Fibroblast of villous mesenchyme (primary cell): ENCODE results near the gene PRICKLE1. TPM values are rescaled to one million over a fixed set of nuclear protein-coding genes. Genes with fewer than 3 reads are reported as not detected.

Experiments
- DNase-seq: peaks from one replicate; pipeline ENCODE4 v3.0.0-alpha.2; 2010; ENCODE audit warnings: low read depth
- H3K4me3 ChIP-seq: 2 replicates; pipeline ENCODE4 v1.5.1; 2011; ENCODE audit warnings: low read depth, mild to moderate bottlenecking, low read length
- CTCF ChIP-seq: IDR thresholded peaks from 2 replicates; pipeline ENCODE4 v1.5.1; 2012; ENCODE audit warnings: low read depth, mild to moderate bottlenecking, low read length; ENCODE audit not compliant: insufficient read depth
- small RNA-seq: library from RNA; depleted of rRNA; stranded (forward); fragments of <200 nt; gene quantifications from one replicate; pipeline ENCODE3, GENCODE V24; 2012
- total RNA-seq: library from RNA; depleted of rRNA; stranded (reverse); fragments of >200 nt; gene quantifications from 2 replicates; pipeline ENCODE4 v1.2.3, GENCODE V29; 2012

The PRICKLE1 gene
- total RNA-seq, 1 donor = 32.4 TPM

DNA sequence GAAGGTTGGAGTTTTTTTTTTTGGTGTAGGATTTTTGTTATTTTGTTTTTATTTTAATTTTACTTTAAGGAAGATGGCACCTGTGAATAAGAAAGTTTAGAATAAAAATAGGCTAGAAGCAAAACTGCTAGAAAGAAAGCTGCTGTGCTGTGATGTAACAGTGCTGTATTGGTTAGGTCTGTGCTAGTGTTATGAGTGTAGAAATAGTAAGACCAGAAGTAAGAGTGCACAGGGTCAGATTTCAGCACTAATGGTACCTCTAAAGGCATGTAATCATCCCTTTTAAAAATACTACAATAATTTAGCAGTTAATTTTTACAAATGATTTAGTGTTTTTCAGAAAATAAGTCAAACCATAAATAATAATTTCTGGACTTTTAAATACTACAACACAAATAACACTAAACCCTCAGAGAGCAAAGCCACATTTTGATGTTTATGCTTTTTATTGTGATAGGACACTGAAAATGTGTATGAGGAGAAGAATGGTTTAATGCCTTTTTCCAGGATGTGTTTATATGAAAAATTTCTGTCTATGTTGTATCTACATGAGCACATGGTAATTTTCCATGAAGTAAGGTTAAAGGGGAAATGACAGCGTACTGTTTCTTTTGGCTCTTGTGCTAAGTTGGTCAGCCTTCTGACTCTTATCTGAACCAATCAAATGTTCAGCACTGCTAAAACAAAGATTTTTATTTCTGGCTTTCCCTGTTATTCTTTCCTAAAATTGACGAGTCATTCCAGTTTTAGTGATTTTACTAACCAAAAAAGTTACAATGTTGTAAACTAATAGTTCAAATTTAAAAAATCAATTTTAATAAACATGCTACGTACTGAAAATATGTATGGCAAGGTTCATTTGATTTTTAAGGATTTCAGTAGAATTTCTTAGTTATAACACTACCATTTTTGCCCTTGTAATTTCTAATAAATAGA is 167.4 kb downstream of the PRICKLE1 start:
- DNase-seq = peak; percentile 71
- no peak overlapping the region for H3K4me3 ChIP-seq
- no peak for TF ChIP-seq CTCF

- no peak overlapping the region for H3K4me3 ChIP-seq
- no peak for DNase-seq
- TF ChIP-seq CTCF = no peak
Observed at GRCh38 chr12:42420395-42420794, 169.2 kb downstream of the PRICKLE1 start.

GRCh38 chr12:42410340-42410739 is 179.2 kb downstream of the PRICKLE1 start:
- no peak overlapping the region for H3K4me3 ChIP-seq
- no peak for TF ChIP-seq CTCF
- DNase-seq = no peak

DNA sequence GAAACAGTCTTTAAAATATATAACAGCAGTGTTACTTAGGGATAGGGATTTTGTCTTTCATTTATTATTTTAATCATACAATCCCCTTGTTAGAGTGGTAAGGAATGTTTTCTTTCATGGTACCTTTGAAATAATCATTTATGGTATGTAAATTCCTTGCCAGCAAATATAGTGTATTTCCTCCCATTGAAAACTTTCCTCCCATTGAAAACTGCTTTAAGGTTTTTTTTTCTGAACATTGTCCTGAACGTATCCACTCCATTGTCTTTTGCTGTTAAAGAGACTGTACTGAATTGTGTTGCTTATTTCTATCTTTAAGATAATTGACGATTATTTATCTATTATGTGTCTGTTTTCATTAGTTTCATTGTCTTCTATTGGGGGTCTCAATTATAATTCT is 180.1 kb downstream of the PRICKLE1 start:
- no peak for TF ChIP-seq CTCF
- H3K4me3 ChIP-seq = no peak overlapping the region
- DNase-seq = no peak

- no peak for TF ChIP-seq CTCF
- H3K4me3 ChIP-seq = no peak overlapping the region
- DNase-seq = no peak
Observed at GRCh38 chr12:42407306-42407705, 182.2 kb downstream of the PRICKLE1 start.

Small RNA genes lying within 50 kb of the gene (small RNA-seq; reads per million reads assigned to genes)
- gene AC079600.1 (not detected), gene AC079600.2 (not detected), gene RF00019 (not detected)
